Right lobe of liver (tissue), 4 donors: ENCODE results near the gene TAPBPL.

Experiments used
- POLR2A ChIP-seq: fragments of 450-650 bp; IDR thresholded peaks from one replicate; pipeline ENCODE4 v1.6.1; 2017; ENCODE audit warnings: antibody characterized with exemption, mild to moderate bottlenecking
- TF ChIP-seq, protein P1 (sequence below), 4 donors: fragments of 200-600 bp in 3 of 4; fragments of 450-650 bp in 1 of 4; IDR thresholded peaks; one replicate each; pipeline versions ENCODE4 v1.5.1 to v1.8.0; 2016 to 2022; ENCODE audit warnings: antibody characterized with exemption in 4 of 4, mild to moderate bottlenecking in 2 of 4
- donor health status: DM: no; HTN: no; CAD: no.
- donor health status: DM: no; HTN: no; CAD: no.
- donor health status: DM: no; HTN: yes; CAD: no.

DNA sequence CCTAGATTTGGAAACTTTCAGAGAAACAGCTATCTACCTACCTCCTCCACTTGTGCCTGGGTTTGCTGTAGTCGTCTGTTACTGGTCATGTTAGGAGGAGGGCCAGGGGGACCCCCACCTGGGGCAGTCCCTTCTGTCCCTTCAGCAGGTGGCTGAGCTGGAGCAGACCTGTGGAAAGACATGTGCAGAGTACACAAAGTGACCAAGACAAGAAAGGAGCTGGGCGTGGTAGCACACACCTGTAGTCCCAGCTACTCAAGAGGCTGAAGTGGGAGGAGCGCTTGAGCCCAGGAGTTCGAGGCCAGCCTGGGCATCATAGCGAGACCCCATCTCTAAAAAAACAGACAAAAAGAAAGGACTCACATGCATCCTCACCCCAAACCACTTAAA lies 14.3 kb downstream of the TAPBPL start:
- TF ChIP-seq, protein P1, sequence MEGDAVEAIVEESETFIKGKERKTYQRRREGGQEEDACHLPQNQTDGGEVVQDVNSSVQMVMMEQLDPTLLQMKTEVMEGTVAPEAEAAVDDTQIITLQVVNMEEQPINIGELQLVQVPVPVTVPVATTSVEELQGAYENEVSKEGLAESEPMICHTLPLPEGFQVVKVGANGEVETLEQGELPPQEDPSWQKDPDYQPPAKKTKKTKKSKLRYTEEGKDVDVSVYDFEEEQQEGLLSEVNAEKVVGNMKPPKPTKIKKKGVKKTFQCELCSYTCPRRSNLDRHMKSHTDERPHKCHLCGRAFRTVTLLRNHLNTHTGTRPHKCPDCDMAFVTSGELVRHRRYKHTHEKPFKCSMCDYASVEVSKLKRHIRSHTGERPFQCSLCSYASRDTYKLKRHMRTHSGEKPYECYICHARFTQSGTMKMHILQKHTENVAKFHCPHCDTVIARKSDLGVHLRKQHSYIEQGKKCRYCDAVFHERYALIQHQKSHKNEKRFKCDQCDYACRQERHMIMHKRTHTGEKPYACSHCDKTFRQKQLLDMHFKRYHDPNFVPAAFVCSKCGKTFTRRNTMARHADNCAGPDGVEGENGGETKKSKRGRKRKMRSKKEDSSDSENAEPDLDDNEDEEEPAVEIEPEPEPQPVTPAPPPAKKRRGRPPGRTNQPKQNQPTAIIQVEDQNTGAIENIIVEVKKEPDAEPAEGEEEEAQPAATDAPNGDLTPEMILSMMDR (IDR thresholded peaks at IDR 0.05), result no peak
- no peak for TF ChIP-seq POLR2A
